HG02571 (cell line): ENCODE data around the gene ATP5F1E.

Source experiments
- ATAC-seq: cut with Tn5 transposase; IDR thresholded peaks from one replicate; pipeline ENCODE4 v1.9.1; 2021; ENCODE audit warnings: mild to moderate bottlenecking, moderate library complexity; ENCODE audit not compliant: unreplicated experiment

Gene ATP5F1E

GRCh38 chr20:59032023-59032712 is at the start of gene ATP5F1E:
ATP5F1E (minus strand) TSS chr20:59032335; CDS start chr20:59032251, 84 bp downstream.
- peak; percentile 90 for ATAC-seq

GRCh38 chr20:59081036-59081435 is 48.9 kb upstream of the ATP5F1E start:
- ATAC-seq: no peak

- no peak for ATAC-seq
Observed at GRCh38 chr20:59078231-59078630, 46.1 kb upstream of the ATP5F1E start.

GRCh38 chr20:59077705-59078104 is 45.6 kb upstream of the ATP5F1E start:
- ATAC-seq: no peak

GRCh38 chr20:59075934-59076508 is 43.9 kb upstream of the ATP5F1E start:
- no peak for ATAC-seq

GRCh38 chr20:59074456-59074855 is 42.3 kb upstream of the ATP5F1E start:
- no peak for ATAC-seq

GRCh38 chr20:59073582-59073981 is 41.4 kb upstream of the ATP5F1E start:
- ATAC-seq: no peak

GRCh38 chr20:59071216-59071615 is 39.1 kb upstream of the ATP5F1E start:
- ATAC-seq: no peak

GRCh38 chr20:59069026-59069425 is 36.9 kb upstream of the ATP5F1E start:
- ATAC-seq: no peak

- ATAC-seq: no peak
Observed at GRCh38 chr20:59068534-59068933, 36.4 kb upstream of the ATP5F1E start.

GRCh38 chr20:59064214-59064722 is 32.1 kb upstream of the ATP5F1E start:
- no peak for ATAC-seq

- no peak for ATAC-seq
Observed at GRCh38 chr20:59063358-59064213, 31.5 kb upstream of the ATP5F1E start.

GRCh38 chr20:59062081-59062480 is 29.9 kb upstream of the ATP5F1E start:
- ATAC-seq: no peak

GRCh38 chr20:59055302-59055701 is 23.2 kb upstream of the ATP5F1E start:
- no peak for ATAC-seq

- no peak for ATAC-seq
Observed at GRCh38 chr20:59051666-59052185, 19.6 kb upstream of the ATP5F1E start.

GRCh38 chr20:59050437-59050836 is 18.3 kb upstream of the ATP5F1E start:
- no peak for ATAC-seq

- ATAC-seq: no peak
Observed at GRCh38 chr20:59048681-59049030, 16.5 kb upstream of the ATP5F1E start.

- ATAC-seq: no peak
Observed at GRCh38 chr20:59047938-59048680, 16.0 kb upstream of the ATP5F1E start.

- ATAC-seq: no peak
Observed at GRCh38 chr20:59046862-59047261, 14.7 kb upstream of the ATP5F1E start.

- no peak for ATAC-seq
Observed at GRCh38 chr20:59044796-59045195, 12.7 kb upstream of the ATP5F1E start.

GRCh38 chr20:59044295-59044694 is 12.2 kb upstream of the ATP5F1E start:
- ATAC-seq: no peak
